HFF-Myc (cell line): ENCODE results near the gene OPALIN.

Source experiments
- DNase-seq: peaks from one replicate; pipeline ENCODE4 v3.0.0-alpha.2; 2011; ENCODE audit warnings: low read depth; ENCODE audit errors: extremely low read depth
- H3K4me3 ChIP-seq: replicated peaks from 2 replicates; pipeline ENCODE4 v1.5.1; 2011; ENCODE audit warnings: low read depth, mild to moderate bottlenecking, control low read depth, low read length
- TF ChIP-seq, protein P1 (sequence below): IDR thresholded peaks from 2 replicates; pipeline ENCODE4 v1.5.1; 2012; ENCODE audit warnings: mild to moderate bottlenecking, low read depth, low read length, control low read depth; ENCODE audit errors: missing control alignments

Gene OPALIN

DNA sequence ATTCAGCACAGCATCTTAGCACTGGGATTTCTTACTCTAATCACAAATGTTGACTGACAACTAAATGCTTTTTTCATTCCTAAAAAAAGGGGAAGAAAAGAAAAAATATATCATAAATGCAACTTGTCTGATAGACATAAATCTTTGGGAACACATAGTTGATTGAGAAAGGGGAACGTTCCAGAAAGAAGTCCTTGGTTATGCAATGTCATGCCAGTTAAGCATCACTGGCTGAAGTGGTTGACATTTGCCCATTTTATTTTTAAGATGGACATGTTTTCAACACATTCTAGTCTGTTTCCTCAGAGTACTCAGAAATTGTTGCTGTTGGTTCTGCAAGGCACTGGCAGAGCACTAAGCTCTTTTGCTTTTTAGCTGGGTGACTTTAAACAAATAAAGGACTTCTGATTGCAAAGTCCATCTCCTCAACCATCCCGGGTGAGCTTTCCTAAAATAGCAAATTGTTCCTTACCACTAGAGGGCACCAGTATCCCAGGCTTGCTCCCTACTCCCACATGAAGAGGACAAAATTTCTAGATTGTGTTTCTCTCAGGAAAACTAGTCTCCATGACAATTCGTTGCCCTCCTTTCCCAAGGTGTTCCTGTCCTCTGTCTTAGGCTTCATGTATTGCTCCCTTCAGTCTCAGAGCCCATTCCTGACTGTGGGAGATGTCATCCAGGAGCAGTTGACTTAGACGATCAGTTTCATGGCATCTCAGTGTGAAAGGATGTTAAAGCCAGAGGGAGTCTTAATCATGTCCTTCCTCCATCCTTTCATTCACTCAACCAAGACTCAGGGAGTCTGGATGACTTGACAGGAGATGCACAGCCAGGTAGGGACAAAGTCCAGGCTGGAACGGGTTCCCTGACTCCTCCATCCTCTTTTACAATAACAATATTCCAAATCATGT, 23.9 kb downstream of the OPALIN start:
- H3K4me3 ChIP-seq, result no peak overlapping the region
- TF ChIP-seq, protein P1, sequence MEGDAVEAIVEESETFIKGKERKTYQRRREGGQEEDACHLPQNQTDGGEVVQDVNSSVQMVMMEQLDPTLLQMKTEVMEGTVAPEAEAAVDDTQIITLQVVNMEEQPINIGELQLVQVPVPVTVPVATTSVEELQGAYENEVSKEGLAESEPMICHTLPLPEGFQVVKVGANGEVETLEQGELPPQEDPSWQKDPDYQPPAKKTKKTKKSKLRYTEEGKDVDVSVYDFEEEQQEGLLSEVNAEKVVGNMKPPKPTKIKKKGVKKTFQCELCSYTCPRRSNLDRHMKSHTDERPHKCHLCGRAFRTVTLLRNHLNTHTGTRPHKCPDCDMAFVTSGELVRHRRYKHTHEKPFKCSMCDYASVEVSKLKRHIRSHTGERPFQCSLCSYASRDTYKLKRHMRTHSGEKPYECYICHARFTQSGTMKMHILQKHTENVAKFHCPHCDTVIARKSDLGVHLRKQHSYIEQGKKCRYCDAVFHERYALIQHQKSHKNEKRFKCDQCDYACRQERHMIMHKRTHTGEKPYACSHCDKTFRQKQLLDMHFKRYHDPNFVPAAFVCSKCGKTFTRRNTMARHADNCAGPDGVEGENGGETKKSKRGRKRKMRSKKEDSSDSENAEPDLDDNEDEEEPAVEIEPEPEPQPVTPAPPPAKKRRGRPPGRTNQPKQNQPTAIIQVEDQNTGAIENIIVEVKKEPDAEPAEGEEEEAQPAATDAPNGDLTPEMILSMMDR, result peak; percentile 79
- DNase-seq, result peak; percentile 17

DNA sequence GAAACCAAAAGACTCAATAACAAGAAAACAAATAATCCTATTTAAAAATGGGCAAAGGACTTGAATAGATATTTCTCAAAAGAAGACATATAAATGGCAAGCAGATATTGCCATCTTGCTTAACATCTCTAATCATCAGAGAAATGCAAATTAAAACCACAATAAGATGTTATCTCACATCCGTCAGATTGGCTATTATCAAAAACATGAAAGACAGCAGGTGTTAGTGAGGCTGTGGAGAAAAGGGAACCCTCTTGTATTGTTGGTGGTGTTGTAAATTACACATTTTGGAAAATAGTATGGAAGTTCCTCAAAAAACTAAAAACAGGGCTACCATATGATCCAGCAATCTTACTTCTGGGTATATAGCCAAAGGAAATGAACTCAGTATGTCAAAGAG, 25.7 kb downstream of the OPALIN start:
- DNase-seq, result no peak
- TF ChIP-seq, protein P1, result no peak
- no peak overlapping the region for H3K4me3 ChIP-seq

DNA sequence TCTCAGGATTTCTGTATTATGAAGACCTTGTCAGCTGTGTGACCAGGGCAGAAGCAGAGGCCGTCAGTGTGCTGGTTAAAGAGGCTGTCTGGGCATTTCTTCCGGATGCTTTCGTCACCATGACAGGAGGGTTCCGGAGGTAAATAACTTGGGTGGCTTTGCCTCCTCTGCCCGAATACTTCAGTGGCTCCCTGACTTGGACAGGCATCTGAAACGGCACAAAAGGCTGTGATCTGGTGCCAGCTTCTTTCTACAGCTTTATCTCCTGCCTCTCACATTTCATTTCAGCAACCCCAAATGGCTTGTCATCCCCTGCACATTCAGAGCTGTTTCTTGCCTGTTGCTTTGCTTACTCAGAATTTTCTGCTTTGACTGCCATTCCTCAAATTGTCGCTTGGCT, 31.3 kb downstream of the OPALIN start:
- TF ChIP-seq, protein P1, result no peak
- DNase-seq, result no peak
- H3K4me3 ChIP-seq, result no peak overlapping the region

DNA sequence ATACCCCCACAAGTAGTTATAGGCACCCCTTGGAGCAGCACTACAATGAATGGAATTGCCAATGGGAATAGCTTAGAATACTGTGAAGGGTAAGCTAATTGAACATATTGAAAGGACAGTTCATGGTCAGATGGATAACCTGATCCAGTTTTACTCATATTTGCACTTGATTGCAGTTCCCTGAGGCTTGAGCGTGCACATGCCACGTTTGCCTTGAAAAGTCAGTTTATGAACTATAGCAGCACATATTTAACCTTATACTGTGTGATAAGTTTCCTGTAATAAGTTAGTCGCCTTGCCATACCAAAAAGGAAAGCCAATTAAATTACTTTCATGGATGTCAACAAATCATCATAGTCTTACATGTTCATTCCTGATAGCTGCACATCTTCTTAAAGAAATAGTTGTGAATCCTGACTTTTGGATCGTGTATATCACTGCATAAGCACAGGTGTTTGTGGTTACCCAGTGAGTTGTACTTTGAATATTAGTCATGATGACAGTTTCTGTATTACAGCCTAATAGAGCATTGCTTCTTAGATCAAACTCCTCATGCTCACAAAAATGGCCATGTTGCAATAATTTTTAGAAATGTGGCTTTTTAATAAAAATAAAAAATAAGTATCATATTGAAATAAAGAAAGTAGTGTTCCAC, 33.0 kb downstream of the OPALIN start:
- TF ChIP-seq, protein P1, result no peak
- no peak for DNase-seq
- H3K4me3 ChIP-seq, result no peak overlapping the region

DNA sequence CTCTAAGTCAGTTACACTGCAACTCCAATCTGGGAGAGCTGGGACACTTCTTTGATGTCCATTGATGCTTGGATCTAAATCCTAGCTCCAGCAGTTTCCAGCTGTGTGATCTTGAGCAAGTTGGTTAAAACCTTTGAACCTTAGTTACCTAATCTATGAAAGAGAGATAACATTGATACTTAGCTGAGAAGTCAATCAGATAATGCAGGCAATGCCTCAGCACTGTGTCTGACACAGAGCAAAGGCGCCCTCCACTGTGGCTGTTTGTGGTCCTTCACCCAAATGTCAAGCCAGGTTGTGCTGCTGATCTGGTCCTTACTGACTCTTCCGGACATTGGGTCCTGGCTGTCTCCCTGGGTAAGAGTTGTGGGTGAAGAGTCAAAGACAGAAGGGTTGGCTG, 34.4 kb downstream of the OPALIN start:
- no peak overlapping the region for H3K4me3 ChIP-seq
- TF ChIP-seq, protein P1, result no peak
- DNase-seq, result no peak

DNA sequence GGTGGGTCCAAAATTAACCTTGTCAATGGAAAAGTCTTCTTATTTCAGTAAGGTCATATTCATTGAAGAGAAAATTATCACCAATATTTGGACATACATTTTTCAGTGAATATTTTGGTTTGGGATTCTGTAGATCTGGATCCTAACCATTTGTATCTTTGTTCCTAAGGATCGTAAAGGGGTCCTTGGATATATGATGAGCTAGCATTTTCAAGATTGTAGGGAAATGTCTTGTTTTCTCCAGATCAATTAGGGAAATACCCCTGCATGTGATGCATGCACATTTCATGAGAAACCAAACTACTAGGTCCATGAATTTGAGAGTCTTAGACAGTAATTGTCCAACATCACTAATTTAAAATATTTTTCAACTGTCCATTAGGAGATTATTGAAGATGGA, 36.5 kb downstream of the OPALIN start:
- TF ChIP-seq, protein P1, result no peak
- no peak overlapping the region for H3K4me3 ChIP-seq
- DNase-seq, result no peak
